Measurements from ENCODE around the gene ANGPTL4.

GRCh38 chr19:8340341-8341096 lies 23.4 kb upstream of the ANGPTL4 start:
- no peak for TF ChIP-seq CTCF (conservative IDR thresholded peaks at IDR 0.05; ENCODE audit: low read length)
- no peak for TF ChIP-seq EZH2phosphoT487 (IDR thresholded peaks at IDR 0.05; ENCODE audit: borderline replicate concordance)
